GM12878 (cell line): ENCODE results near the gene ASAH2.

Experiments used
- BCL3 ChIP-seq: IDR thresholded peaks from 2 replicates; pipeline ENCODE4 v1.6.1; 2011; ENCODE audit warnings: borderline replicate concordance, low read depth, mild to moderate bottlenecking, moderate library complexity, low read length; ENCODE audit not compliant: insufficient read depth, poor library complexity, severe bottlenecking
- CTCF ChIP-seq, 3 experiments: IDR thresholded peaks in 2 of 3; conservative IDR thresholded peaks in 1 of 3; 2 replicates each; pipeline ENCODE4 v1.5.1; 2011; ENCODE audit warnings: low read depth in 3 of 3, low read length in 3 of 3, mild to moderate bottlenecking in 3 of 3, control low read depth in 2 of 3, moderate library complexity in 2 of 3, inconsistent platforms in 1 of 3, mixed read lengths in 1 of 3; ENCODE audit not compliant: control insufficient read depth in 2 of 3, insufficient read depth in 1 of 3; ENCODE audit errors: extremely low read depth in 1 of 3
- DPF2 ChIP-seq: fragments of 450-650 bp; IDR thresholded peaks from 2 replicates; pipeline ENCODE4 v1.6.1; 2017; ENCODE audit warnings: mild to moderate bottlenecking
- JUNB ChIP-seq: IDR thresholded peaks from 2 replicates; pipeline ENCODE4 v1.6.1; 2016; ENCODE audit warnings: antibody characterized with exemption, mild to moderate bottlenecking
- NFYB ChIP-seq: IDR thresholded peaks from 2 replicates; pipeline ENCODE4 v1.6.1; 2011; ENCODE audit warnings: low read depth, mild to moderate bottlenecking, low read length, improper control_type of control experiment, moderate library complexity; ENCODE audit not compliant: insufficient read depth
- POLR2A ChIP-seq: IDR thresholded peaks from 2 replicates; pipeline ENCODE4 v1.6.1; 2011; ENCODE audit warnings: low read depth, mild to moderate bottlenecking, low read length
- REST ChIP-seq: IDR thresholded peaks from 2 replicates; pipeline ENCODE4 v1.6.1; 2012; ENCODE audit warnings: mild to moderate bottlenecking, low read depth, low read length
- ZNF274 ChIP-seq: IDR thresholded peaks from one replicate; pipeline ENCODE4 v1.8.0; 2011; ENCODE audit not compliant: insufficient read length, insufficient read depth
- TF ChIP-seq, protein P1 (sequence below): IDR thresholded peaks from 2 replicates; pipeline ENCODE4 v1.6.1; 2012; ENCODE audit warnings: low read depth, low read length, improper control_type of control experiment

GRCh38 chr10:50244201-50244600 is 7.1 kb downstream of the ASAH2 start:
- TF ChIP-seq, protein P1, sequence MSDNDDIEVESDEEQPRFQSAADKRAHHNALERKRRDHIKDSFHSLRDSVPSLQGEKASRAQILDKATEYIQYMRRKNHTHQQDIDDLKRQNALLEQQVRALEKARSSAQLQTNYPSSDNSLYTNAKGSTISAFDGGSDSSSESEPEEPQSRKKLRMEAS, result no peak
- TF ChIP-seq CTCF (IDR thresholded peaks at IDR 0.05 in 2 of 3, conservative IDR thresholded peaks at IDR 0.05 in 1 of 3; ENCODE audit: control insufficient read depth in 2 of 3, extremely low read depth in 1 of 3, insufficient read depth in 1 of 3, low read depth in 3 of 3, low read length in 3 of 3) (no peak), NFYB (no peak), ZNF274 (no peak), REST (no peak), POLR2A (no peak), JUNB (no peak), DPF2 (no peak), BCL3 (no peak)
